ENCODE data around the gene EFNA5.
A peak's percentile ranks its signal among the peaks of the same experiment; 100 is the strongest.

Gene EFNA5

GRCh38 chr5:107670932-107671741, at the start of gene EFNA5:
Gene EFNA5, minus strand, starts transcription at chr5:107670937.
- peak; percentile 32 for DNase-seq (ENCODE audit: low spot score)

DNA sequence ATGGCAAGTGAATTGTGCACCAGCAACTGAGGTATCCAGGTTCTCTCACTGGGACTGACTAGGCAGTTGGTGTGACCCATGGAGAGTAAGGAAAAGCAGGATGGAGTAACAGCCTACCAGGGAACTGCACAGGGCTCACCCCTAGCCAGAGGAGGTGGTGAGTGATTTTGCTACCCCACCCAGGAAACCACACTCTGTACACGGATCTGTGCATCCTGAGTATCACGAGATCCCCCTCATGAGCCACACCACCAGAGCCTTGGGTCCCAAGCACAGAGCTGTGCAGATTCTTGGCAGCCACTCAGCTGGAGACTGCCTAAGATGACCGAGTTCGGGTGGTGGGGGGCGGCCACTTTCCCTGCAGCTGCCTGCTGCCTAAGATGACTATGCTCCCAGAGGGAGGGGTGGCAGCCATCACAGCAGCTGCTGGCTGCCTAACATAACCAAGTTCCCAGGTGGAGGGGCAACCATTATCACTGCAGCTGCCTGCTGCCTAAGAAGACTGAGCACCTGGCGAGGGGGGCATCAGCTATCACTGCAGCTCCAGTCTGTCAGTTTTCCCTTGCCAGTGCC, 48.4 kb upstream of the EFNA5 start:
- no peak for DNase-seq (ENCODE audit: low spot score)

GRCh38 chr5:107717816-107718215, 47.1 kb upstream of the EFNA5 start:
- no peak for DNase-seq (ENCODE audit: low spot score)

DNA sequence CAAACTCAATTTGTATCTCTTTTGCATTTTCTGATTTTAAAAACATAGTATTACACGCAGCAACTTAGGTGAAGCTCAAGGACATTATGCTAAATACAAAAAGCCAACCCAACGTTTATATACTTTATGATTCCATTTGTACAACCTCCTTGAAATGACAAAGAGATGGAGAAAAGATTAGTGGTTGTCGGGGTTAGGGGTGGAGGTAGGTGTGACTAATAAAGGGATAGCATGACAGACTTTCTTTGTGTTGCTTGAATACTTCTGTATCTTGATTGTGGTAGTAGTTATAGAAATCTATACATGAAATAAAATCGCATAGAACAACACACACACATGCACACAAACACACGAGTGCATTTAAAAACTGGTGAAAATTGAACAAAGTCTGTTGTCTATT, 42.5 kb upstream of the EFNA5 start:
- no peak for DNase-seq (ENCODE audit: low spot score)

DNA sequence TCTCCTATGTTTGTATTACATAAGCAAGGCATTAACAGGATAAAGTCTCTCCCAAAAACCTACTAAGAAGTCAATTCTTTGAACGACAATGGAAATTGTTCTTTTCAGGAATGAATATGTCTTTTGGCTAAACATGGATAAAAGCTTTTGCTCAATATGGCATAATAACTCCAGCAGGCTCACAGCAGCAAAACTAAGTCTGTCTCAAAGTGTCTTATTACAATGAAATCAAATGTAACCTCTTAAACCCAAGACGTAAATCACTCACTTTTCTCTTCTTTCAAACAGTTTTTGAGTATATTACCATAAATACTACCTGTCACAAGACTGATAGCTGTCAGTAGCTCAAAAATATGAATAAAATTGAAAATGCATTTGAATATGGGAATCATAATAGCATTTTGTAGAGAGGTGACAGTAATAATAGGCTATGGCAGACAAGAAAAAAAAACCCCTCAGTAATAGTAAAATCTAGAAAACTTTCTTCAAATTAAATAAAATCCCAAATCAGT, 41.7 kb upstream of the EFNA5 start:
- no peak for DNase-seq (ENCODE audit: low spot score)

- no peak for DNase-seq (ENCODE audit: low spot score)
Measured at GRCh38 chr5:107705402-107706014, 34.8 kb upstream of the EFNA5 start.

DNA sequence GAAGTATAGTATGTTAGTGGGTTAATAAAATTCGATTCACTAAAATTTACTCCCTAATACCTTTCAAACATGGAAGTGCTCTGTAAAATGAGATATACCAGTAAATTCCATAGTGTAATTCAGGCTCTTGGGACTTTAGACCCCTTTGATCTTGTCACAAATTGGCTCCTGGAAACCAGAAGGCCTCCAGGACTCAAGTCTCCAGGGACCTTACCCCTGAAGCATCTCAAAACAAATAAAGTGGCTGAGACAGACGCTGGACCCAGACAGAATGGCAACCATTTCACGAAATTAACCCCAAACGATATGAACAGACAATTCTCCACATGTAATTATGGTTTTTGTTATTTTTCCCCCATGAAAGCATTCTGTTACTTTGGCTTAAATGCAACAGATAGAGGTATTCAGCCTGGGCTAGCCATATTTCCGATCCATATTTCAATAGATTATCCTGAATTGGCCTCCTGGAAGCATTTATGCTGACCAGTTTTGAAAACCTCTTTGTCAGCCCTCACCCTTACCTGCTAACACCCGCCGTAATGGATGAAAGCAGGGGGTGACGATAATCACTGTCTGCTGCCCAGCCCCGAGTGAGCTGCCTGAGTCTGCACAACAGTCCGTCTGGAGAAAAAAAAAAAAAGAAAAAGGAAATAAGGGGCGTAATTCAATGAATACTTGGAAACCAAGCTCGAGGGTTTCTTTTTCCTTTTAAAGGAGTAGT, 34.1 kb upstream of the EFNA5 start:
- DNase-seq (ENCODE audit: low spot score): no peak

GRCh38 chr5:107700481-107700880, 29.7 kb upstream of the EFNA5 start:
- no peak for DNase-seq (ENCODE audit: low spot score)

GRCh38 chr5:107699425-107699824, 28.7 kb upstream of the EFNA5 start:
- DNase-seq (ENCODE audit: low spot score): no peak

DNA sequence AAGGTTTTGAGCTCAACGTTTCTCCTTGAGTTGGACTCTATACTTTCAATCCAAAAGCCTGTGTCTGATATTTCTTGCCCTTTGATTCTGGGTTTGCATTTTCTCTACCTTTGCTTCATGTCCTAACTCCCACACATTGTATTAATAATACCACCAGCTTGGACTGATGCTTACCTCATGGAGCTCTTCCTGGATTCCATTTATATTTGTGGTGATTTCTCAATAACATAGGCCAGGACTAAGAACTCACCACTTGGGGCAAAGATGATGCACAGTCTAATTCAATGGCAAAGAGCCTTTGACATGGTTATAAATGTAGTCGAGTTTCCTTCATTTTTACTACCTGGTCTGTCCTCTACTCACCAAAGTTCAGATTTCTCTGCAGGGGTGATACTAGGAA, 27.5 kb upstream of the EFNA5 start:
- no peak for DNase-seq (ENCODE audit: low spot score)

DNA sequence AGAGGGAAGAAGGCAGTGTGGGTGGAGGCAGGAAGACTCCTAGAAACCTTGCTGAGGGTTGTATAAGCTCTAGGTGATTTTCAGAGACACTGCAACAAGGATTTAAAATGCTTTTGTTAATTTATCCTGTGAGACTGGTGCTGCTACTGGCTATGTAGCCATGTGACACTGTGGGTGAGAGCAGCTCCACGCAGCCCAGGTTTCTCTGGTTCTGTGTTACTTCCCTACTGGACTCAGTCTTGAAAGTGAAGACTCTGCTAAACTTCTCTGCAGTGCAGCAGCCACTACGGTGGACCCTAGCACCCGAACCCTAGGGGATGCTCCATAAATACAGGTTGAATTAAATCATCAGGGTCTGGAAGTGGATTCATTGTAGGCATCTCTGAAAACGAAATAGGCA, 25.8 kb upstream of the EFNA5 start:
- no peak for DNase-seq (ENCODE audit: low spot score)

GRCh38 chr5:107696080-107696479, 25.3 kb upstream of the EFNA5 start:
- no peak for DNase-seq (ENCODE audit: low spot score)

DNA sequence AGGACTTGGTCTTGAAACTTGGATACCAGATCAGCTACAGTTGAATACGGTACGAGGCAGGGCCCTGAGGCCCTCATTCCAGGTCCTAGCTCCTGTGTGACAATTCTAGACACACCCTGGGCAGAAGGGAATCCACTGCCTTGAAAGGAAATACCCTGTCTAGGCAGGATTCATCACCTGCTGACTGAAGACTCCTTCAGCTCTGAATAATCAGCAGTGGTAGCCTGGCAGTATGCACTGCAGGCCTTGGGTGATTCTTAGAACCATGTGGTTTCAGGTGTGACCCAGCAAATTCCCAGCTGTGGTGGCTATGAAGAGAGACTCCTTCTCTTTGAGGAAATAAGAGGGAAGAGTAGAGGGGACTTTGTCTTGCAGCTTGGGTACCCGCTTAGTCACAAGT, 17.2 kb upstream of the EFNA5 start:
- DNase-seq (ENCODE audit: low spot score): no peak

- no peak for DNase-seq (ENCODE audit: low spot score)
Measured at GRCh38 chr5:107687404-107687803, 16.7 kb upstream of the EFNA5 start.

DNA sequence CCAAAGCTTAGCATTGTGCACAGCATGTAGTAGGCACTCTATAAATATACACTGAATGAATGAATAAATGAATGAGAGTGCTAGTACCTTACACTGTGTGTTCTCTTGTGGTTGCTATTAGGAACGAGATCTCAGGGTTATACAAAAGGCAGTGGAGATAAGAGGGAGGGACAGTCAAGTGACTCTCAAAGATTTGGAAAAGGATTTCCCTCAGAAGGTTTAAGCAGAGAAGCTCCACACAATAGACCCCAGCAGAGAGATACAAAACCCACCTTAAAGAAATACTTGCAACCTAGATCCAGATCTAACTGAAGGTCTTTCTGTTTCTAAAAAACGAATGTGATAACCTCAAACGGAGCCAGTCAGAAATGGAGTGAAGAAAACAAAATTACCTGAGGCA, 11.8 kb upstream of the EFNA5 start:
- no peak for DNase-seq (ENCODE audit: low spot score)

GRCh38 chr5:107680799-107681198, 10.1 kb upstream of the EFNA5 start:
- DNase-seq (ENCODE audit: low spot score): no peak

DNA sequence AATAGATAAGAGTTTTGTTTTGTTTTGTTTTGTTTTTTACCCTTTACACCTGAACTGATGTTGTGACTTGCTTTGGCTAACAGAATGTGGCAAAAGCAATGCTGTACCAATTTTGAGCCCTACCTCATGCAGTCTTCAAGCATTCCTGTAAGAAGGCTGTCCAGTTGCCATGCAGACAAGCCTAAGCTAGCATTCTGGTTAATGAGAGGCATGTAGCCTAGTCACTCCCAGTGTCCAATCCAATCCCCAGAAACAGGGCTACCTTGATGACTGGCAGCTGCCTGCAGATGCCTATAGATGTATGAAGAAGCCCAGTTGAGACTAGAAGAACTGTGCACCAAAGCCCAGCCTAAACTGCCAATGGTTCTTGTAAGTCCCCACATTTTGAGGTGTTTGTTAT, 9.4 kb upstream of the EFNA5 start:
- no peak for DNase-seq (ENCODE audit: low spot score)

GRCh38 chr5:107676702-107677101, 6.0 kb upstream of the EFNA5 start:
- DNase-seq (ENCODE audit: low spot score): peak; percentile 2

DNA sequence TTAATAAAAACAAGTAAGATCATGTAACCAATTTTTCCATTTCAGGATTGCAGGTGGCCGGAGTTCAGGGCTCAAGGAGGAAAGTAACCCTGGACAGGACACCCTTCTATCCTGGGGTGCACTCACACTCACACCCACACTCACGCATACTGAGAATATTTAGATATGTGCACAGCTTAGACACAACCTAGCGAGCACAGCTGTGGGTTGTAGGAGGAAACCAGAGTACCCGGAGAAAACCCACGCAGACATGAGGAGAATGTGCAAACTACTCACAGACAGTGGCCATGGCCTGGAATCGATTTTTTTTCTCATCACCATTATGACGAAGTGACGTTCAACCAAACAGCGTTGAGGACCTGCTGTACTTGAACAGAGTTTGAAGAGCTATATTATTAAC, 4.5 kb upstream of the EFNA5 start:
- DNase-seq (ENCODE audit: low spot score): no peak

- no peak for DNase-seq (ENCODE audit: low spot score)
Measured at GRCh38 chr5:107674655-107675054, 3.9 kb upstream of the EFNA5 start.

DNA sequence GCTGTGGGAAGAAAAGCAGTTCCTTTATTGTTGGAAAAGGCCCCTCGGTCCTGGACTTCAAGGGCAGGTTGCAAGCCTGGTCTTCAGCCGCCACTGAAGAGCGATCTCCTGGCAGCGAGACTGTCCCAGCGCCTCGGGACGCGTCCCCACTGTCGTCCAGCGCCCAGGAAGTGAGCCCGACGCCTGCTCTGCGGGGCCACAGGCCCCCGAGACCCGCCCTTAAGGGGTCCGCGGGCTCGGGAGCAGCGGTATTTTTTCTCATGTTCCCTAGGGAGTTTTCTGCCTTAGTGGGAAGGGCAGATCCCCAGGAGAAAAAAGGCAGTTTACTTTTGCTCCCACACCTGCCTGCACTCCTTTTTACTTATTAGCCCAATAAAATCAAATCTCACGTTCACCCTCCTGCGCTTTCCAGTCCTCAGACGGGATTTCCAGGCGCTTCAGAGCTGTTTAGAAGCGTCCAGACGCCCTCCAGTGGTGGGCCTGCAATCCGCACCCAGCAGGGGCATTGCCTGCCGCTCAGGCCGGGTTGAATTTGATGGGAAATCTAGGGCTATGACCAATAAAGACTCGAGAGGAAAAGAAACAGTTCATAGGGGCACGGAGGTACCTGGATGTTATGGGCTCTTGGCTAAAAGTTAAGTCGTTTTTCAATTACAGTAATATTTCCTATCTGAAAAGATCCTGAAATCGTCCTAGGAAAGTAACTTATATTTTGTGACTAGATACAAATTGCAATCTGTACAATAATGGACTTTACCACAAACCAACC, 2.8 kb upstream of the EFNA5 start:
- peak; percentile 87 for DNase-seq (ENCODE audit: low spot score)

DNA sequence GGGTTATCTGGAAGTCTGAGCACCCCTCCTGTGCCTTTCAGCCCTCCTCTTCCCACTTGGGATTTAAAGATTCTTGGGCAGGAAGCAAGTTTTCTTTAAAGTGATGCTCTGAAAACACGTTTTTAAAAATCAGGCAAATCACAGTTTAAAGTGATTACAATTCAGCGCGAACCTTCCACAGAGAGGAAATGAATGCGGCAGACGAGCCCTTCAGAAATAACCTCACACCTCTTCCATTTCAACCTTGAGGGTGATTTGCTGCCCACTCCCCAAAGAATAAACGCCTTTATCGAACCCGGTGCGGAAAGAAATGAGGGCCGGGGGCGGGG, 2.3 kb upstream of the EFNA5 start:
- peak; percentile 30 for DNase-seq (ENCODE audit: low spot score)
